Measurements from ENCODE around the gene KITLG.

KITLG gene

GRCh38 chr12:88604646-88605045, 24.4 kb upstream of the KITLG start:
- H3F3A ChIP-seq (ENCODE audit: insufficient read depth, low read length): no peaks in the 10 kb centered on the region
- no peak for TF ChIP-seq EZH2phosphoT487 (IDR thresholded peaks at IDR 0.05; ENCODE audit: low read length)
- no peak for TF ChIP-seq EZH2 (optimal IDR thresholded peaks at IDR 0.05; ENCODE audit: low read depth, low read length)
- no peak for TF ChIP-seq CTCF (IDR thresholded peaks at IDR 0.05; ENCODE audit: low read length)
- no peak for DNase-seq

GRCh38 chr12:88600272-88600671, 20.0 kb upstream of the KITLG start:
- H3K4me2 ChIP-seq (ENCODE audit: low read depth, low read length): no peak overlapping the region

More at GRCh38 chr12:88604646-88605045, 24.4 kb upstream of the KITLG start:
- no peak overlapping the region for H2AFZ ChIP-seq (ENCODE audit: low read length)
- H3K27me3 ChIP-seq (replicated peaks; ENCODE audit: insufficient read depth, low read length): no peaks in the 10 kb centered on the region
- H4K20me1 ChIP-seq (ENCODE audit: insufficient read depth, low read length): no peaks in the 10 kb centered on the region
- no peaks in the 10 kb centered on the region for H3K4me1 ChIP-seq (ENCODE audit: low read length)
- no peak overlapping the region for H3K4me2 ChIP-seq (ENCODE audit: low read depth, low read length)
- H3K27ac ChIP-seq (ENCODE audit: low read length): no peak overlapping the region
- no peak overlapping the region for H3K9ac ChIP-seq (ENCODE audit: low read length)
- no peaks in the 10 kb centered on the region for H3K9me2 ChIP-seq (replicated peaks; ENCODE audit: insufficient read depth, low read length)
- H3K79me2 ChIP-seq (ENCODE audit: low read length): no peaks in the 10 kb centered on the region
- H3K9me3 ChIP-seq (replicated peaks; ENCODE audit: insufficient read depth, low read length): no peaks in the 10 kb centered on the region
- H3K4me3 ChIP-seq (ENCODE audit: low read length): no peak overlapping the region
- no peaks in the 10 kb centered on the region for H3K36me3 ChIP-seq (replicated peaks; ENCODE audit: insufficient read depth, low read length)

DNA sequence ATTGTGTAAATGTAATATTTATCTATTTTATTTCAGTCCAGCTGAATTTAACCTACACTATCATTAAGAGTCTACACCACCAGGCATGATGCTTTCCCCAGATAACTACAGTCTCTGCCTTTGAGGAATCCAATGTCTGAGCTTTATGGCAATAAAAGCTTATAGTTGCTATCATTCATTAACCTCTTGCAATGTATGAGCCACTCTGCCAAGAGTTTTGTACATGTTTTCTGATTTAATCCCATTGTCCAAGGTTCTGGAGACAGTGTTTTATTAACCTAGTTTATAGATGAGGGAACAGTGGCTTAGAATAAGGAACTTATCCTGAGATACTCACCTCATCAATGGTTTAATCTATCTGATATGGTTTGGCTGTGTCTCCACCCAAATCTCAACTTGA, 17.1 kb upstream of the KITLG start:
- Histone ChIP-seq H3K27me3 (replicated peaks; ENCODE audit: insufficient read depth, low read length) (no peaks in the 10 kb centered on the region), H3K36me3 (replicated peaks; ENCODE audit: insufficient read depth, low read length) (no peaks in the 10 kb centered on the region), H3K4me3 (ENCODE audit: low read length) (no peak overlapping the region), H3K9ac (ENCODE audit: low read length) (no peak overlapping the region), H3K79me2 (ENCODE audit: low read length) (no peaks in the 10 kb centered on the region), H3K4me2 (ENCODE audit: low read depth, low read length) (no peak overlapping the region), H3K4me1 (ENCODE audit: low read length) (no peaks in the 10 kb centered on the region), H3K27ac (ENCODE audit: low read length) (no peak overlapping the region), H4K20me1 (ENCODE audit: insufficient read depth, low read length) (no peaks in the 10 kb centered on the region), H3K9me2 (replicated peaks; ENCODE audit: insufficient read depth, low read length) (no peaks in the 10 kb centered on the region), H3F3A (ENCODE audit: insufficient read depth, low read length) (no peaks in the 10 kb centered on the region), H2AFZ (ENCODE audit: low read length) (no peak overlapping the region), H3K9me3 (replicated peaks; ENCODE audit: insufficient read depth, low read length) (no peaks in the 10 kb centered on the region)
- TF ChIP-seq EZH2 (optimal IDR thresholded peaks at IDR 0.05; ENCODE audit: low read depth, low read length) (no peak), CTCF (IDR thresholded peaks at IDR 0.05; ENCODE audit: low read length) (no peak), EZH2phosphoT487 (IDR thresholded peaks at IDR 0.05; ENCODE audit: low read length) (no peak)
- no peak for DNase-seq

More at GRCh38 chr12:88600272-88600671, 20.0 kb upstream of the KITLG start:
- no peak overlapping the region for H3K27ac ChIP-seq (ENCODE audit: low read length)
- H3K9me3 ChIP-seq (replicated peaks; ENCODE audit: insufficient read depth, low read length): no peaks in the 10 kb centered on the region
- no peaks in the 10 kb centered on the region for H3F3A ChIP-seq (ENCODE audit: insufficient read depth, low read length)
- H4K20me1 ChIP-seq (ENCODE audit: insufficient read depth, low read length): no peaks in the 10 kb centered on the region
- TF ChIP-seq EZH2phosphoT487 (IDR thresholded peaks at IDR 0.05; ENCODE audit: low read length) (no peak), CTCF (IDR thresholded peaks at IDR 0.05; ENCODE audit: low read length) (no peak), EZH2 (optimal IDR thresholded peaks at IDR 0.05; ENCODE audit: low read depth, low read length) (no peak)
- no peak overlapping the region for H3K4me3 ChIP-seq (ENCODE audit: low read length)
- no peaks in the 10 kb centered on the region for H3K36me3 ChIP-seq (replicated peaks; ENCODE audit: insufficient read depth, low read length)
- H3K4me1 ChIP-seq (ENCODE audit: low read length): no peaks in the 10 kb centered on the region
- DNase-seq: no peak
- H2AFZ ChIP-seq (ENCODE audit: low read length): no peak overlapping the region
- H3K9ac ChIP-seq (ENCODE audit: low read length): no peak overlapping the region
- H3K9me2 ChIP-seq (replicated peaks; ENCODE audit: insufficient read depth, low read length): no peaks in the 10 kb centered on the region
- no peaks in the 10 kb centered on the region for H3K79me2 ChIP-seq (ENCODE audit: low read length)
- no peaks in the 10 kb centered on the region for H3K27me3 ChIP-seq (replicated peaks; ENCODE audit: insufficient read depth, low read length)

Data from MM.1S (cell line).